ENCODE measurements around the gene TRIM29.

The TRIM29 gene

GRCh38 chr11:120151536-120151935 lies 13.6 kb upstream of the TRIM29 start:
- no peak overlapping the region for H3K27ac ChIP-seq (replicated peaks; ENCODE audit: low read length)
- no peak overlapping the region for H2BK120ac ChIP-seq (ENCODE audit: low read depth, low read length)
- H3K9me3 ChIP-seq (replicated peaks in 1 of 2; ENCODE audit: control insufficient read depth in 2 of 2, insufficient read depth in 1 of 2, low read depth in 1 of 2, low read length in 2 of 2): no peaks in the 10 kb centered on the region
- H3K4me1 ChIP-seq (ENCODE audit: control insufficient read depth in 2 of 2, insufficient read depth in 1 of 2, low read depth in 1 of 2, low read length in 2 of 2): no peaks in the 10 kb centered on the region
- no peak overlapping the region for H2AK5ac ChIP-seq (ENCODE audit: low read depth, low read length)
- H3K14ac ChIP-seq (ENCODE audit: low read length): no peak overlapping the region
- no peak overlapping the region for H3K9ac ChIP-seq (ENCODE audit: low read depth, low read length, poor library complexity)
- WGBS, 2 donors (ENCODE audit: extremely low coverage in 2 of 2, insufficient read length in 2 of 2, insufficient replicate concordance in 1 of 2): no CpG with 5 or more reads among the region's 1 CpG
- H3K27me3 ChIP-seq (ENCODE audit: control insufficient read depth in 3 of 3, insufficient read depth in 3 of 3, low read depth in 1 of 3, low read length in 3 of 3): peaks cover 0 to 10% (median 0%) of the 10 kb centered on the region in 3 experiments
- no peak overlapping the region for H2BK15ac ChIP-seq (ENCODE audit: low read length)
- no peak overlapping the region for H2BK12ac ChIP-seq (ENCODE audit: low read length)
- H3K36me3 ChIP-seq (replicated peaks in 1 of 2; ENCODE audit: control insufficient read depth in 2 of 2, insufficient read depth in 2 of 2, low read length in 2 of 2): no peaks in the 10 kb centered on the region
- H3K18ac ChIP-seq (ENCODE audit: low read length): no peak overlapping the region
- H3K4ac ChIP-seq (ENCODE audit: low read length): no peak overlapping the region
- H4K91ac ChIP-seq (ENCODE audit: low read depth, low read length, poor library complexity): no peak overlapping the region
- DNase-seq (ENCODE audit: low spot score): no peak
- H2BK5ac ChIP-seq (ENCODE audit: low read length): no peak overlapping the region
- no peaks in the 10 kb centered on the region for H3K79me1 ChIP-seq (ENCODE audit: low read depth, low read length)
- H3K23ac ChIP-seq (ENCODE audit: low read depth, low read length, poor library complexity): no peak overlapping the region
- H3K4me2 ChIP-seq (ENCODE audit: insufficient read depth, low read length, poor library complexity, severe bottlenecking): no peak overlapping the region
- no peak overlapping the region for H4K8ac ChIP-seq (ENCODE audit: low read depth, low read length)
- H3K4me3 ChIP-seq (ENCODE audit: low read length in 2 of 2): no peak overlapping the region
- no peak overlapping the region for H2AFZ ChIP-seq (ENCODE audit: low read length)

- Histone ChIP-seq H2BK15ac (ENCODE audit: low read length) (no peak overlapping the region), H4K91ac (ENCODE audit: low read depth, low read length, poor library complexity) (no peak overlapping the region), H3K18ac (ENCODE audit: low read length) (no peak overlapping the region), H3K9me3 (replicated peaks in 1 of 2; ENCODE audit: control insufficient read depth in 2 of 2, insufficient read depth in 1 of 2, low read depth in 1 of 2, low read length in 2 of 2) (no peaks in the 10 kb centered on the region), H3K36me3 (replicated peaks in 1 of 2; ENCODE audit: control insufficient read depth in 2 of 2, insufficient read depth in 2 of 2, low read length in 2 of 2) (no peaks in the 10 kb centered on the region), H3K79me1 (ENCODE audit: low read depth, low read length) (no peaks in the 10 kb centered on the region), H3K27me3 (ENCODE audit: control insufficient read depth in 3 of 3, insufficient read depth in 3 of 3, low read depth in 1 of 3, low read length in 3 of 3) (peaks cover 0 to 23% (median 0%) of the 10 kb centered on the region in 3 experiments), H2BK12ac (ENCODE audit: low read length) (no peak overlapping the region), H3K9ac (ENCODE audit: low read depth, low read length, poor library complexity) (no peak overlapping the region), H4K8ac (ENCODE audit: low read depth, low read length) (no peak overlapping the region), H2BK5ac (ENCODE audit: low read length) (no peak overlapping the region), H3K23ac (ENCODE audit: low read depth, low read length, poor library complexity) (no peak overlapping the region), H3K14ac (ENCODE audit: low read length) (no peak overlapping the region), H3K4ac (ENCODE audit: low read length) (no peak overlapping the region), H3K4me3 (ENCODE audit: low read length in 2 of 2) (no peak overlapping the region), H3K4me2 (ENCODE audit: insufficient read depth, low read length, poor library complexity, severe bottlenecking) (no peak overlapping the region), H3K4me1 (ENCODE audit: control insufficient read depth in 2 of 2, insufficient read depth in 1 of 2, low read depth in 1 of 2, low read length in 2 of 2) (no peaks in the 10 kb centered on the region), H2BK120ac (ENCODE audit: low read depth, low read length) (no peak overlapping the region), H2AFZ (ENCODE audit: low read length) (no peak overlapping the region), H3K27ac (replicated peaks; ENCODE audit: low read length) (no peak overlapping the region), H2AK5ac (ENCODE audit: low read depth, low read length) (no peak overlapping the region)
- WGBS, 2 donors (ENCODE audit: extremely low coverage in 2 of 2, insufficient read length in 2 of 2, insufficient replicate concordance in 1 of 2): no CpG with 5 or more reads among the region's 3 CpGs
- no peak for DNase-seq (ENCODE audit: low spot score)
Observed at GRCh38 chr11:120149246-120149645, 11.3 kb upstream of the TRIM29 start.

- no peak overlapping the region for H4K91ac ChIP-seq (ENCODE audit: low read depth, low read length, poor library complexity)
- peaks cover 0 to 31% (median 0%) of the 10 kb centered on the region in 3 experiments for H3K27me3 ChIP-seq (ENCODE audit: control insufficient read depth in 3 of 3, insufficient read depth in 3 of 3, low read depth in 1 of 3, low read length in 3 of 3)
- H3K4me2 ChIP-seq (ENCODE audit: insufficient read depth, low read length, poor library complexity, severe bottlenecking): no peak overlapping the region
Observed at GRCh38 chr11:120147950-120148270, 10.0 kb upstream of the TRIM29 start.

GRCh38 chr11:120147094-120147949 lies 9.4 kb upstream of the TRIM29 start:
- H2BK15ac ChIP-seq (ENCODE audit: low read length): no peak overlapping the region
- no peak overlapping the region for H3K4me3 ChIP-seq (ENCODE audit: low read length in 2 of 2)
- no peaks in the 10 kb centered on the region for H3K4me1 ChIP-seq (ENCODE audit: control insufficient read depth in 2 of 2, insufficient read depth in 1 of 2, low read depth in 1 of 2, low read length in 2 of 2)
- peak overlapping the region; percentile 72 for H3K18ac ChIP-seq (ENCODE audit: low read length)
- H4K8ac ChIP-seq (ENCODE audit: low read depth, low read length): no peak overlapping the region
- H2AFZ ChIP-seq (ENCODE audit: low read length): no peak overlapping the region
- H3K27ac ChIP-seq (replicated peaks; ENCODE audit: low read length): no peak overlapping the region
- peak overlapping the region; percentile 85 for H2AK5ac ChIP-seq (ENCODE audit: low read depth, low read length)
- peak overlapping the region; percentile 10 for H2BK120ac ChIP-seq (ENCODE audit: low read depth, low read length)
- no peak overlapping the region for H2BK5ac ChIP-seq (ENCODE audit: low read length)
- H3K9ac ChIP-seq (ENCODE audit: low read depth, low read length, poor library complexity): peak overlapping the region; percentile 68
- peak overlapping the region; percentile 9 for H3K14ac ChIP-seq (ENCODE audit: low read length)
- no peak overlapping the region for H3K4ac ChIP-seq (ENCODE audit: low read length)
- H3K79me1 ChIP-seq (ENCODE audit: low read depth, low read length): no peaks in the 10 kb centered on the region
- H3K36me3 ChIP-seq (replicated peaks in 1 of 2; ENCODE audit: control insufficient read depth in 2 of 2, insufficient read depth in 2 of 2, low read length in 2 of 2): no peaks in the 10 kb centered on the region
- H3K23ac ChIP-seq (ENCODE audit: low read depth, low read length, poor library complexity): peak overlapping the region; percentile 59
- H2BK12ac ChIP-seq (ENCODE audit: low read length): no peak overlapping the region
- no CpG with 5 or more reads among the region's 17 CpGs for WGBS, 2 donors (ENCODE audit: extremely low coverage in 2 of 2, insufficient read length in 2 of 2, insufficient replicate concordance in 1 of 2)
- H3K9me3 ChIP-seq (replicated peaks in 1 of 2; ENCODE audit: control insufficient read depth in 2 of 2, insufficient read depth in 1 of 2, low read depth in 1 of 2, low read length in 2 of 2): no peaks in the 10 kb centered on the region
- peaks cover 0 to 31% (median 0%) of the 10 kb centered on the region in 3 experiments for H3K27me3 ChIP-seq (ENCODE audit: control insufficient read depth in 3 of 3, insufficient read depth in 3 of 3, low read depth in 1 of 3, low read length in 3 of 3)
- H3K4me2 ChIP-seq (ENCODE audit: insufficient read depth, low read length, poor library complexity, severe bottlenecking): no peak overlapping the region
- no peak overlapping the region for H4K91ac ChIP-seq (ENCODE audit: low read depth, low read length, poor library complexity)
- DNase-seq (ENCODE audit: low spot score): no peak

More at GRCh38 chr11:120147950-120148270, 10.0 kb upstream of the TRIM29 start:
- Histone ChIP-seq H3K4ac (ENCODE audit: low read length) (no peak overlapping the region), H2BK5ac (ENCODE audit: low read length) (no peak overlapping the region), H3K4me1 (ENCODE audit: control insufficient read depth in 2 of 2, insufficient read depth in 1 of 2, low read depth in 1 of 2, low read length in 2 of 2) (no peaks in the 10 kb centered on the region), H3K9me3 (replicated peaks in 1 of 2; ENCODE audit: control insufficient read depth in 2 of 2, insufficient read depth in 1 of 2, low read depth in 1 of 2, low read length in 2 of 2) (no peaks in the 10 kb centered on the region), H3K27ac (replicated peaks; ENCODE audit: low read length) (no peak overlapping the region), H3K36me3 (replicated peaks in 1 of 2; ENCODE audit: control insufficient read depth in 2 of 2, insufficient read depth in 2 of 2, low read length in 2 of 2) (no peaks in the 10 kb centered on the region), H2AFZ (ENCODE audit: low read length) (no peak overlapping the region), H3K4me3 (ENCODE audit: low read length in 2 of 2) (no peak overlapping the region), H3K9ac (ENCODE audit: low read depth, low read length, poor library complexity) (no peak overlapping the region), H3K14ac (ENCODE audit: low read length) (no peak overlapping the region), H3K79me1 (ENCODE audit: low read depth, low read length) (no peaks in the 10 kb centered on the region), H4K8ac (ENCODE audit: low read depth, low read length) (no peak overlapping the region), H2BK15ac (ENCODE audit: low read length) (no peak overlapping the region), H3K23ac (ENCODE audit: low read depth, low read length, poor library complexity) (no peak overlapping the region), H2BK120ac (ENCODE audit: low read depth, low read length) (no peak overlapping the region), H3K18ac (ENCODE audit: low read length) (no peak overlapping the region), H2BK12ac (ENCODE audit: low read length) (no peak overlapping the region), H2AK5ac (ENCODE audit: low read depth, low read length) (no peak overlapping the region)
- no peak for DNase-seq (ENCODE audit: low spot score)
- no CpG with 5 or more reads among the region's 5 CpGs for WGBS, 2 donors (ENCODE audit: extremely low coverage in 2 of 2, insufficient read length in 2 of 2, insufficient replicate concordance in 1 of 2)

Data from neuronal stem cell (in vitro differentiated cells).